ENCODE measurements around the gene GRM8.

DNA sequence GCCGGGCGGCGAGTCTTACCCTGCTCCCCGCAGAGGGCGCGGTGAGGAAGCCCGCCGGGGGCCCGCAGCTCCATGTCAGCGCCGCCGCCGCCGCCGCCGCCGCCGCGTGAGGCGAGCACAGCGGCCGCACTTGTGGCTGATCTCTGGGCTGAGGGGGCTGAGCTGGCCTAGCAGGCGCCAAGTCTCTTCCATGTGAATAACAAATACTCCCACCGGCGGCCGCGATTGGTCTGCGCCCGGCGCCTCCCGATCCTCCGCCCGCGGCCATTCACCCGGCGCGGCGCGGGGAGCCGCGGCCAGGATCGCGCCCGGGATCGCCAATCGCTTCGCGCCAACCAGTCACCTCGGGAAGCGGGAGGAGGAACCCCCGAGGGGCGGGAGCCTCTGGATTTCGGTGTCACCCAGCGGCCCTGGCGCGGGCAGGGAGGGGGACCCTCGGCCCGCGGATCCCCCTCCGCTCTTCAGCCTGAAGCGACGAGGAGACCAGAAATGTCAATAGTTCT lies at the start of gene GRM8:
- TF ChIP-seq, protein P1, sequence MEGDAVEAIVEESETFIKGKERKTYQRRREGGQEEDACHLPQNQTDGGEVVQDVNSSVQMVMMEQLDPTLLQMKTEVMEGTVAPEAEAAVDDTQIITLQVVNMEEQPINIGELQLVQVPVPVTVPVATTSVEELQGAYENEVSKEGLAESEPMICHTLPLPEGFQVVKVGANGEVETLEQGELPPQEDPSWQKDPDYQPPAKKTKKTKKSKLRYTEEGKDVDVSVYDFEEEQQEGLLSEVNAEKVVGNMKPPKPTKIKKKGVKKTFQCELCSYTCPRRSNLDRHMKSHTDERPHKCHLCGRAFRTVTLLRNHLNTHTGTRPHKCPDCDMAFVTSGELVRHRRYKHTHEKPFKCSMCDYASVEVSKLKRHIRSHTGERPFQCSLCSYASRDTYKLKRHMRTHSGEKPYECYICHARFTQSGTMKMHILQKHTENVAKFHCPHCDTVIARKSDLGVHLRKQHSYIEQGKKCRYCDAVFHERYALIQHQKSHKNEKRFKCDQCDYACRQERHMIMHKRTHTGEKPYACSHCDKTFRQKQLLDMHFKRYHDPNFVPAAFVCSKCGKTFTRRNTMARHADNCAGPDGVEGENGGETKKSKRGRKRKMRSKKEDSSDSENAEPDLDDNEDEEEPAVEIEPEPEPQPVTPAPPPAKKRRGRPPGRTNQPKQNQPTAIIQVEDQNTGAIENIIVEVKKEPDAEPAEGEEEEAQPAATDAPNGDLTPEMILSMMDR (IDR thresholded peaks at IDR 0.05; ENCODE audit: insufficient read depth, low read depth, low read length), result no peak
- TF ChIP-seq EZH2 (IDR thresholded peaks at IDR 0.05; ENCODE audit: insufficient read depth, low read length), result no peak

Data from astrocyte (in vitro differentiated cells and primary cell).